K562 (cell line): ENCODE data around the gene RFX3. TPM values are rescaled to one million over a fixed set of nuclear protein-coding genes. Genes with fewer than 3 reads are reported as not detected.

Experiments
- ATAC-seq: fragments of 200-7000 bp; cut with Tn5 transposase; 3 replicates; pipeline ENCODE4 v1.9.1; 2020; ENCODE audit warnings: moderate library complexity
- BruUV-seq: library from RNA; stranded (reverse); fragments of 400-500 nt; replicated peaks from 2 replicates; lab custom pipeline; 2021; lab: Mats Ljungman, UMichigan
- CTCF ChIA-PET: fragments of 300-600 bp; formaldehyde crosslinking; extraction: SDS; loops from one replicate; lab custom pipeline; 2021; ENCODE audit warnings: low intra/inter-chr PET ratio; lab: Yijun Ruan, JAX
- POLR2A ChIA-PET: fragments of 300-600, 350-650 bp; sonication (Branson Sonifier 250); formaldehyde crosslinking; extraction: SDS; loops from one replicate; lab custom pipeline; 2021; ENCODE audit warnings: antibody characterized with exemption, inconsistent platforms; lab: Yijun Ruan, JAX
- DNase-seq, 4 experiments: peaks; one replicate each; pipeline versions ENCODE4 v3.0.0 to v3.0.0-alpha.2; 2011 to 2018; ENCODE audit warnings: low spot score in 3 of 4, mixed read lengths in 3 of 4; ENCODE audit errors: extremely low read depth in 1 of 4
- FAIRE-seq: peaks from 2 replicates; lab custom pipeline; 2011; peaks lifted over from hg19 to GRCh38; lab: Jason Lieb, UNC
- H2AFZ ChIP-seq: 2 replicates; pipeline ENCODE4 v1.6.0; 2011; ENCODE audit warnings: low read depth, low read length, control low read depth, inconsistent platforms
- H3K27ac ChIP-seq: fragments of 200-600 bp; 3 replicates; pipeline ENCODE4 v1.8.0; 2011; ENCODE audit warnings: low read depth, mild to moderate bottlenecking, control low read depth, inconsistent platforms, low read length, moderate library complexity, mixed read lengths; ENCODE audit errors: extremely low read depth
- H3K27me3 ChIP-seq, 2 experiments: fragments of 300-600 bp in 1 of 2; 2 replicates in 1 of 2; 3 replicates in 1 of 2; pipeline versions ENCODE4 v1.6.0 to v1.8.0; 2011; ENCODE audit warnings: inconsistent platforms in 2 of 2, low read length in 2 of 2, mild to moderate bottlenecking in 1 of 2, mixed read lengths in 1 of 2, moderate library complexity in 1 of 2; ENCODE audit not compliant: control insufficient read depth in 2 of 2, insufficient read depth in 2 of 2
- H3K36me3 ChIP-seq: fragments of 300-600 bp; 3 replicates; pipeline ENCODE4 v1.8.0; 2011; ENCODE audit warnings: mild to moderate bottlenecking, low read length, inconsistent platforms; ENCODE audit not compliant: control insufficient read depth, insufficient read depth
- H3K4me1 ChIP-seq, 2 experiments: fragments of 200-600 bp in 1 of 2; replicated peaks in 1 of 2; 2 replicates in 1 of 2; 3 replicates in 1 of 2; pipeline versions ENCODE4 v1.5.1 to v1.8.0; 2011; ENCODE audit warnings: inconsistent platforms in 2 of 2, low read length in 2 of 2, mild to moderate bottlenecking in 1 of 2, mixed read lengths in 1 of 2, moderate library complexity in 1 of 2; ENCODE audit not compliant: control insufficient read depth in 2 of 2, insufficient read depth in 2 of 2
- H3K4me2 ChIP-seq: 2 replicates; pipeline ENCODE4 v1.6.1; 2011; ENCODE audit warnings: low read length, control low read depth, inconsistent platforms, mixed read lengths; ENCODE audit not compliant: insufficient read depth
- H3K4me3 ChIP-seq: fragments of 200-600 bp; sonication (generic), shearing (Covaris generic); 2 replicates; pipeline ENCODE4 v1.5.1; 2016; ENCODE audit warnings: control low read depth, inconsistent platforms
- H3K79me2 ChIP-seq: fragments of 200-600 bp; 3 replicates; pipeline ENCODE4 v1.8.0; 2011; ENCODE audit warnings: low read length, inconsistent platforms; ENCODE audit not compliant: control insufficient read depth, insufficient read depth
- H3K9ac ChIP-seq, 2 experiments: 2 replicates each; pipeline versions ENCODE4 v1.6.0 to v1.6.1; 2011; ENCODE audit warnings: low read depth in 2 of 2, low read length in 2 of 2, control low read depth in 1 of 2, inconsistent platforms in 1 of 2, mild to moderate bottlenecking in 1 of 2, mixed read lengths in 1 of 2; ENCODE audit not compliant: insufficient read depth in 1 of 2
- H3K9me1 ChIP-seq: one replicate; pipeline ENCODE4 v1.6.0; 2011; ENCODE audit warnings: inconsistent platforms, mild to moderate bottlenecking, low read length, moderate library complexity; ENCODE audit not compliant: control insufficient read depth, insufficient read depth
- H3K9me3 ChIP-seq: replicated peaks from 2 replicates; pipeline ENCODE4 v1.5.1; 2011; ENCODE audit warnings: low read depth, low read length, inconsistent platforms; ENCODE audit not compliant: control insufficient read depth, insufficient read depth
- H4K20me1 ChIP-seq: replicated peaks from 2 replicates; pipeline ENCODE4 v1.6.1; 2011; ENCODE audit warnings: low read length, inconsistent platforms, mixed read lengths; ENCODE audit not compliant: control insufficient read depth, insufficient read depth
- FUS ChIP-seq: fragments of 200-400 bp; formaldehyde crosslinking; optimal IDR thresholded peaks from 2 replicates; pipeline ENCODE3; 2017; ENCODE audit warnings: low read depth, low read length
- KAT8 ChIP-seq: fragments of 450-650 bp; IDR thresholded peaks from 2 replicates; pipeline ENCODE4 v1.6.1; 2016; ENCODE audit warnings: low read depth, mild to moderate bottlenecking
- NR3C1 ChIP-seq: sonication (generic); formaldehyde crosslinking; IDR thresholded peaks from 2 replicates; pipeline ENCODE4 v1.8.1; 2022; ENCODE audit warnings: missing genetic modification reagents
- RBFOX2 ChIP-seq: fragments of 200-400 bp; formaldehyde crosslinking; IDR thresholded peaks from 2 replicates; pipeline ENCODE4 v1.6.1; 2017; ENCODE audit warnings: low read depth, mild to moderate bottlenecking, low read length, moderate library complexity
- SUPT5H ChIP-seq: fragments of 450-650 bp; IDR thresholded peaks from 2 replicates; pipeline ENCODE4 v1.6.1; 2016
- ZNF77 ChIP-seq: fragments of 250-450 bp; sonication (Bioruptor Pico); IDR thresholded peaks from 2 replicates; pipeline ENCODE4 v1.5.0; 2020
- WGBS: fragments of 100-300 bp; shearing (Covaris generic); methylation state at CpG from one replicate; pipeline ENCODE4 v1.1.6; 2016; ENCODE audit warnings: low coverage, mixed read lengths; ENCODE audit not compliant: insufficient coverage; ENCODE audit errors: missing lambda C conversion rate; 5-methylcytosine and 5-hydroxymethylcytosine counted together
- in situ Hi-C: fragments of 300-500 bp; cut with MboI; formaldehyde crosslinking; loops from 4 replicates; pipeline ENCODE4 v1.15.0; 2018; ENCODE audit warnings: inconsistent platforms, mixed read lengths
- intact Hi-C: fragments of 100-400 bp; cut with micrococcal nuclease; formaldehyde crosslinking; loops from 2 replicates; pipeline ENCODE4 v1.14.2; 2022
- polyA plus RNA-seq, 8 experiments: library from polyadenylated mRNA; depleted of rRNA in 4 of 8; stranded (reverse) in 5 of 8; unstranded in 3 of 8; fragments of >200 nt; fragmentation: Nextera tagmentation in 2 of 8; fragmentation: Illumina TruSeq in 1 of 8; extraction: Ambion mirVana in 2 of 8; extraction: Trizol in 1 of 8; gene quantifications; 2 replicates each; pipeline versions ENCODE4 v1.2.1 to v1.2.3, GENCODE V29; 2011 to 2014; ENCODE audit warnings: inconsistent platforms in 1 of 8, missing spikeins in 1 of 8
- total RNA-seq, 7 experiments: library from RNA; depleted of rRNA in 6 of 7; stranded (reverse); fragments of >200 nt in 6 of 7; fragmentation: Illumina TruSeq in 2 of 7; extraction: Trizol in 2 of 7; gene quantifications; 2 replicates each; pipeline versions ENCODE4 v1.2.1 to v1.2.3, GENCODE V29; 2011 to 2021; ENCODE audit warnings: low replicate concordance in 1 of 7

RFX3 gene
- total and polyA plus RNA-seq, 9 of the 15 experiments (the other 6 are each of a cell fraction or from before 2014, with no cell fraction given), result 0.86 to 4.9 (median 2.0) TPM

DNA sequence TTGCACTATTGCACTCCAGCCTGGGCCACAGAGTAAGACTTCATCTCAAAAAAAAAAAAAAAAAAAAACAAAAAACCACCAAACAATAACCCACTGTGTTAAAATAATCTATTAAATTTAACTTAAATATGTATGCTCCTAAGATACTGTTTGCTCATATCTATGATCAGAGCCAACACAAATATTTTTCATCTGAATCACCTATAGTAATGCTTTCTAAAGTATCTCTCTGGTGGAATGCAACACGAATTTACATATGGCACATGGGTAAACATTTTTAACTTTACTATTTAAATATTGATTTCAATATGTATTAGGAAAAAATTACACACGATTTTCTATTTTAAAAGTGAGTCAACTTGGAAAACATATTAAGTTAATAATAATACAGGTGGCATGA is 196.4 kb downstream of the RFX3 start:
- WGBS, result 0% methylated on average over 2 of the region's 2 CpGs
- Histone ChIP-seq H3K79me2 (no peaks in the 10 kb centered on the region), H3K27me3 (no peaks in the 10 kb centered on the region), H3K9ac (no peak overlapping the region), H3K9me3 (no peaks in the 10 kb centered on the region), H3K4me1 (peaks cover 0 to 4% of the 10 kb centered on the region in 2 experiments; a peak in 1 of 5 replicates), H4K20me1 (no peaks in the 10 kb centered on the region), H3K36me3 (no peaks in the 10 kb centered on the region), H2AFZ (no peak overlapping the region), H3K9me1 (no peaks in the 10 kb centered on the region), H3K4me2 (no peak overlapping the region), H3K4me3 (no peak overlapping the region), H3K27ac (no peak overlapping the region)
- no TSS peak for BruUV-seq
- intact Hi-C loops (no loop called here), in situ Hi-C loops (no loop called here)
- ChIA-PET CTCF (no interaction called here), POLR2A (interaction anchor here (1.1 kb wide), 1 partner anchor 10 kb away, joined by 3 read pairs; no protein-coding TSS in a partner anchor)
- FAIRE-seq (no peak), DNase-seq (no peak), ATAC-seq (no peak)
- TF ChIP-seq FUS (no peak), KAT8 (no peak), SUPT5H (no peak), NR3C1 (CRISPR knock-in tag) (no peak), RBFOX2 (no peak)
- TF ChIP-seq, all 486 proteins: peak for 0

GRCh38 chr9:3323714-3324113 is 202.1 kb downstream of the RFX3 start:
- ChIA-PET POLR2A (no interaction called here), CTCF (no interaction called here)
- Histone ChIP-seq H3K4me2 (no peak overlapping the region), H3K79me2 (no peaks in the 10 kb centered on the region), H4K20me1 (no peaks in the 10 kb centered on the region), H3K9ac (no peak overlapping the region), H3K36me3 (no peaks in the 10 kb centered on the region), H2AFZ (no peak overlapping the region), H3K4me1 (no peaks in the 10 kb centered on the region), H3K9me3 (no peaks in the 10 kb centered on the region), H3K27ac (no peak overlapping the region), H3K9me1 (no peaks in the 10 kb centered on the region), H3K4me3 (no peak overlapping the region), H3K27me3 (no peaks in the 10 kb centered on the region)
- DNase-seq (no peak), FAIRE-seq (no peak), ATAC-seq (no peak)
- BruUV-seq, result no TSS peak
- WGBS, result 5% methylated on average over 2 of the region's 2 CpGs
- intact Hi-C loops, result no loop called here
- in situ Hi-C loops, result no loop called here
- TF ChIP-seq ZNF77 (CRISPR knock-in tag), result no peak
